ENCODE measurements around the gene KLHL26.

Gene KLHL26

DNA sequence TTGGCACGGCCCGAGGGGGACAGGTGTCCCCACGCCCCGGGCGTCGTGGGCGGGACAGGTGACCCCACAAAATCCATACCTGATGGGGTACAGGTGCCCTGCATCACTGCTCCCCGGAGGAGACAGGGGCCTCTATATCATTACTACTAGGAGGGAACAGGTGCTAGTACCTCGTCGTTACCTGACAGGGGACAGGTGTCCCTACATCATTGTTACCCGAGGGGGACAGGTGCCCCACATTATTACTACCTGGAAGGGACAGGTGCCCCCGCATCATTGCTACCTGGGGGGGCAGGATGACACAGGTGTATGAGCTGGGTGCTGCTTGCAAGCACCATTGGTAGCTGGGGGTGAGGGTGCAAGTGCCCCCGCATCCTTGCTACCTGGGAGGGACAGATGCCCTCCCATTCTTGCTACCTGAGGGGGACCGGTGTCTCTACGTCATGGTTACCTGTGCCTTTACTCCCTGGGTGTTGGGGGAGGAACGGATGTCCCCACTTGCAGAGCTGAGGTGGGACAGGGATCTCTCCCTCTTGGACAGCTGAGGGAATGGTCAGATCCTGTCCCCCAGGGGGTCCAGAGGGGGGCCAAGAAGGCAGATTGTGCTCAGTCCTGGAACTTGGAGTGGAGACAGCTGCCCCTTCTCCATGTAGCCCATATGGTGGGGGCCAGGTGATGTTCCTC, 47.3 kb downstream of the KLHL26 start:
- peaks cover 0 to 33% (median 19%) of the 10 kb centered on the region in 4 donors for H3K4me1 ChIP-seq
- intact Hi-C loops (cut with DNase I; ENCODE audit: low total_unique reads): no loop called here
- H3K36me3 ChIP-seq: no peaks in the 10 kb centered on the region
- peak overlapping the region; percentile 58 to 63 for H3K4me3 ChIP-seq
- DNase-seq: no peak
- TF ChIP-seq, protein P1, sequence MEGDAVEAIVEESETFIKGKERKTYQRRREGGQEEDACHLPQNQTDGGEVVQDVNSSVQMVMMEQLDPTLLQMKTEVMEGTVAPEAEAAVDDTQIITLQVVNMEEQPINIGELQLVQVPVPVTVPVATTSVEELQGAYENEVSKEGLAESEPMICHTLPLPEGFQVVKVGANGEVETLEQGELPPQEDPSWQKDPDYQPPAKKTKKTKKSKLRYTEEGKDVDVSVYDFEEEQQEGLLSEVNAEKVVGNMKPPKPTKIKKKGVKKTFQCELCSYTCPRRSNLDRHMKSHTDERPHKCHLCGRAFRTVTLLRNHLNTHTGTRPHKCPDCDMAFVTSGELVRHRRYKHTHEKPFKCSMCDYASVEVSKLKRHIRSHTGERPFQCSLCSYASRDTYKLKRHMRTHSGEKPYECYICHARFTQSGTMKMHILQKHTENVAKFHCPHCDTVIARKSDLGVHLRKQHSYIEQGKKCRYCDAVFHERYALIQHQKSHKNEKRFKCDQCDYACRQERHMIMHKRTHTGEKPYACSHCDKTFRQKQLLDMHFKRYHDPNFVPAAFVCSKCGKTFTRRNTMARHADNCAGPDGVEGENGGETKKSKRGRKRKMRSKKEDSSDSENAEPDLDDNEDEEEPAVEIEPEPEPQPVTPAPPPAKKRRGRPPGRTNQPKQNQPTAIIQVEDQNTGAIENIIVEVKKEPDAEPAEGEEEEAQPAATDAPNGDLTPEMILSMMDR (IDR thresholded peaks at IDR 0.05): no peak
- H3K27me3 ChIP-seq: no peaks in the 10 kb centered on the region
- peak overlapping the region; percentile 63 to 72 for H3K27ac ChIP-seq
- H3K9me3 ChIP-seq: no peaks in the 10 kb centered on the region

DNA sequence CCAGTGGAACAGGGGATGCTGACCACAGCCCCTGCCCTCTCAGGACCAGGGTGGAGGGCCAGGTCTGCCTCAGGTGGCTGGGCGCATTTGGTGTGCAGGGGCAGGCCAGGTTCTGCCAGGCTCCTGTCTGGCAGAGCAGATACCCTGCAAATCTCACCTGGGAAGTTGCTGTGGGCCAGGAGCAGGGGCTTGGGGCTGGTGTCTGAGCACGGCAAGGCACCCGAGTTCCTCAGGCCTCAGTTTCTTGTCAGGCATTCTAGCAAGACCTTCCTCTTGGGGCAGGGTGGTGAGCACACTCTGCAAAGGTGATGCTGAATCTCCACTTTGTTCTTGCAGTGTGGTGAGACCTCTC, 47.8 kb downstream of the KLHL26 start:
- TF ChIP-seq, protein P1 (IDR thresholded peaks at IDR 0.05): no peak
- Histone ChIP-seq H3K27me3 (no peaks in the 10 kb centered on the region), H3K36me3 (no peaks in the 10 kb centered on the region), H3K4me1 (peaks cover 0 to 33% (median 19%) of the 10 kb centered on the region in 4 donors), H3K27ac (peak overlapping the region; percentile 63 to 72), H3K9me3 (no peaks in the 10 kb centered on the region), H3K4me3 (peak overlapping the region in 1 of 2 donors; percentile 63)
- DNase-seq: no peak
- intact Hi-C loops (cut with DNase I; ENCODE audit: low total_unique reads): no loop called here

DNA sequence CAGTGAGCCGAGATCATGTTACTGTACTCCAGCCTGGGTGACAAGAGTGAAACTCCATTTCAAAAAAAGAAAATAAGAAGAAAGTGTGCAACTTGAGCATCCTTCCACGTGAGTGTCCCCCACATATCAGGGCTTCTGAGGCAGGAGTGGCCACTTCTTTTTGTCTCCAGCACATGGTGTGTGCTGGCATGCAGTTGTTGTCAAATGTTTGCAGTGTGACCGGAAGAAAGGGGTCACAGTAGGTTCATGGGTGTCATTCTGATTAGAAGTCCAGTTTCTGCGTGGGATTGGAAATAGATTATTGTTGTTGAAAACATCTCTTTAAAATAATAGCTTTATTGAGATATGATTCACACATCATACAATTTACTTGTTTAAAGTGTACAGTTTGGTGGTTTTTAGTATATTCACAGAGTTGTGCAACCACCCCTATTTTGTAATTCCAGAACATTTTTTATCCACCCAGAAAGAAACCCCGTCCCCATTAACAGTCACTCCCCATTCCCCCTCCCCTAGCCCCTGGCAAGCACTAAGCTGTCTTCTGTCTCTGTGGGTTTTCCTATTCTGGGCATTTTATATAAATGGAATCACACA, 48.9 kb downstream of the KLHL26 start:
- no peak overlapping the region for H3K4me3 ChIP-seq
- no peaks in the 10 kb centered on the region for H3K27me3 ChIP-seq
- intact Hi-C loops (cut with DNase I; ENCODE audit: low total_unique reads): loop anchor here (5.0 kb wide), 1 partner anchor 147 kb away; the partner anchor contains the start of gene UPF1
- no peak for DNase-seq
- peaks cover 0 to 33% (median 19%) of the 10 kb centered on the region in 4 donors for H3K4me1 ChIP-seq
- TF ChIP-seq, protein P1 (IDR thresholded peaks at IDR 0.05): no peak
- no peaks in the 10 kb centered on the region for H3K9me3 ChIP-seq
- no peaks in the 10 kb centered on the region for H3K36me3 ChIP-seq
- H3K27ac ChIP-seq: no peak overlapping the region

DNA sequence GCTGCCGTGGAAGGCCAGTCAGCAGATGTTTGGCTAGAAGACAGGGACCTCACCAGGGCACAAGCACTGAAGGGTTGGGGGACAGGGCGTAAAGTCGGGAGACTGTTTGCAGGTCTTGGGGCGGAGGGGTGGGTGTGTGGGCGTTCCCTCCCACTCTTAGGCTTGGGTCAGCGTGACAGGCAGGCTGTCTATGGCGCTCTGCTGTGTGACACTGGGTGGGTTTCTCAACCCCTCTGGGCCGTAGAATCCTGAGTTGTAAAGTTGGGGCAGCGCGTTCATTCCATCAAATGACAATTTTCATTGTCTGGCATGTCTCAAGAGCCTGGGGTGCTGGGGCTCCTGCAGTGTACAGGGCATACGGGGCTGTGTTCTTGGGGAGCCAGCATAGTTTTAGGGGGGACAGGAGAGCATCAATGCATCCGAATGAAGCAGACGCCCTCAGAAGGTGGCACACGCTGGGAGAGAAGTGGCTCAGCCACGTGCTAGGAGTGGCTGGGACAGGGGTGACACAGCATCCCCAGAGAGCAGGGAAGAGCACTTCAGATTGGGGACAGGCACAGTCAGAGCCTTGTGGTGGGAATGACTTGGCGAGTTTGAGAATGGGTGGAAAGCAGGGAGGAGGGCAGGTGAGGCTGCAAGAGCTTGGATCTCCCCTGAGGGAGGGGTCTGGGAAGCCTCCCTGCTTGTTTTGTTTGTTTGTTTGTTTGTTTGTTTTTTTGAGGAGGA, 51.1 kb downstream of the KLHL26 start:
- H3K27ac ChIP-seq: no peak overlapping the region

DNA sequence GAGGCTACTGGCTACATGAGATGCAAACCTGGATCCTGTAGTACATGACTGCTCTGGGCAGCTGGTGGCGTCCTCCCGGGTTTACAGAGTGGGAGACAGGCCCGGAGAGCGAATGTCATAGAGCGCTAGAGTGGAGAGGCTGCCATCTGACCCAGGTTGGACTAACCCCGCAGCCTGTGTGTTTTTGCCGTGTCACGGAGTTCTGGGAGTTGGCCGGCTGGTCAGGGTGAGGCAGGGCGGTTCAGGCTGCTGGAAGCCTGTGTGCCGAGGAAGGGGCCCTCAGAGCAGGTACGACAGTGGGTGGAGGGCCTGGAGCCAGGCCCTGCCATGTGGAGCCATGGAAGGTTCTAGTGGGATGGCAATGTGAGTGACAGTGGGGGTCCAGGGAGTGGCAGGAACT, 59.2 kb downstream of the KLHL26 start:
- DNase-seq: no peak
- TF ChIP-seq, protein P1 (IDR thresholded peaks at IDR 0.05): no peak

More for the DNA sequence above, 51.1 kb downstream of the KLHL26 start:
- intact Hi-C loops (cut with DNase I; ENCODE audit: low total_unique reads): loop anchor here (5.0 kb wide), 1 partner anchor 144 kb away; the partner anchor contains the start of gene UPF1
- TF ChIP-seq, protein P1 (IDR thresholded peaks at IDR 0.05): no peak
- no peak for DNase-seq
- peaks cover 0 to 26% (median 14%) of the 10 kb centered on the region in 4 donors for H3K4me1 ChIP-seq
- H3K4me3 ChIP-seq: no peak overlapping the region
- H3K27me3 ChIP-seq: no peaks in the 10 kb centered on the region
- H3K9me3 ChIP-seq: no peaks in the 10 kb centered on the region
- no peaks in the 10 kb centered on the region for H3K36me3 ChIP-seq

More for the DNA sequence above, 59.2 kb downstream of the KLHL26 start:
- Histone ChIP-seq H3K27ac (no peak overlapping the region), H3K36me3 (no peaks in the 10 kb centered on the region), H3K4me1 (peaks cover 0 to 17% (median 8%) of the 10 kb centered on the region in 4 donors), H3K27me3 (no peaks in the 10 kb centered on the region), H3K4me3 (no peak overlapping the region), H3K9me3 (no peaks in the 10 kb centered on the region)
- intact Hi-C loops (cut with DNase I; ENCODE audit: low total_unique reads): no loop called here
